ENCODE measurements around the gene CST9.
"Not testable (repeated sequence)": the region's sequence is repeated elsewhere in the genome, so short reads cannot be mapped to it uniquely, and the experiment has no call there.

Gene CST9

DNA sequence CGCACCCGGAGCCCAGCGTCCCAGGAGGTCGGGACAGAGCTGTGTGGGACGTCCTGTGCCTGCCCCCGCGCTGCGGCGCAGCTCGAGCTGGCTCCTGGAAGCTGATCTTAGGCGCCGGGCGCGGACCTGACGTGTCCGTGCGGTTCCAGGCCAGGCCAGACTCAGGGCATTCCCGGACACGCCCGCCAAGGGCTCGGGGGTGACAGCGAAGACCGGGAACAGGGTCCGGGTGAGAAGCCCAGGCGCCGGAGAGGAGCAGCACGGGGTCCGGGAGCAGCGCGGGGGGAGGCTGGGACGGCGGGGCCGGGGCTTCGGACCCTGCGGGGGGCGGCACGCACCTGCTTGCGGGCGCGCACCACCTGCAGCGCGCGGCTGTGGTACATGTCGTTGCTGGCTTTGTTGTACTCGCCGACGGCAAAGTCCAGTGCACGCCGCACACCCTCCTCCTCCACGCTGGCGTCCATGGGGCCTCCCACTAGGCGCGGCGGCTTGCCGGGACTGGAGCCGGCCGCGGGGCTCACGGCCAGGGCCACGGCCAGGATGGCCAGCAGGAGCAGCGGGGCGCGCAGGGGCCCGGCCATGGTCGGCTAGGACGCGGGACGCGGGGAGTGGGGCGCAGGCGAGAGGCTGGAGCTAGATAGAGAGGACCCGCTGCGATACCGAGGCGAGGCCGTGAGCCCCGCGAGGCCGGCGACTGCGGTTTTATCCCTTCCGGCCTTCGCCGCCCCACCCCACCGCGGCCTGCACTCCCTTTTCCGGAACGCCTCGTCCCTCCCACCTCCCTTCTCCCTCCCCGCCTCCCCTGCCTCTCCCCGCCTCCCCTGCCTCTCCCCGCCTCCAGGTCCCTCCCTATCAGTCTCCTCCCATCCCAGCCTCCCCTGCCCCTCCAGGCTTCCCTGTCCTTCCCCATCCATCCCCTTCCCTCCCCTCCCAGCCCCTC is 31.8 kb upstream of the CST9 start, which contains the start of gene CST3:
Gene CST3 (minus strand): TSS at position 674 of the 940 bp plus-strand sequence. CDS start 93 bp downstream, at position 581.
- in situ Hi-C loops (cut with MboI; ENCODE audit: low sequenced_read_pairs) = no loop called here

DNA sequence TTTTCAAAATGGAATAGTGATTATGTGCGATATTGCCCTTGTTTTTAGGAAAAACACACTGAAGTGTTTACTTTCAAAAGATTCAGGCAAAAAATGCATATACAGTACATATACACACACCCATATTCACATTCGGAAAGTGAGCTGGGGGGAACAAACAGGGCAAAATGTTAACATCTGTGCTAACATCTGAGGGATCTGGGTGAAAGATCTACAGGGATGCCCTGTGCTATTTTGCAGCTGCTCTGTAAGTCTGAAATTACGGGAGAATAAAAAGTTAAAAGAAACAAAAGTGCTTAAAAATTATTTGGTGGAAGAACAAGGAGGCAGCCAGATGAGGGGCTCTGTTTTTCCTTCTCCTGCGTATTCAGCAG is 31.2 kb upstream of the CST9 start:
- in situ Hi-C loops (cut with MboI; ENCODE audit: low sequenced_read_pairs) = no loop called here

DNA sequence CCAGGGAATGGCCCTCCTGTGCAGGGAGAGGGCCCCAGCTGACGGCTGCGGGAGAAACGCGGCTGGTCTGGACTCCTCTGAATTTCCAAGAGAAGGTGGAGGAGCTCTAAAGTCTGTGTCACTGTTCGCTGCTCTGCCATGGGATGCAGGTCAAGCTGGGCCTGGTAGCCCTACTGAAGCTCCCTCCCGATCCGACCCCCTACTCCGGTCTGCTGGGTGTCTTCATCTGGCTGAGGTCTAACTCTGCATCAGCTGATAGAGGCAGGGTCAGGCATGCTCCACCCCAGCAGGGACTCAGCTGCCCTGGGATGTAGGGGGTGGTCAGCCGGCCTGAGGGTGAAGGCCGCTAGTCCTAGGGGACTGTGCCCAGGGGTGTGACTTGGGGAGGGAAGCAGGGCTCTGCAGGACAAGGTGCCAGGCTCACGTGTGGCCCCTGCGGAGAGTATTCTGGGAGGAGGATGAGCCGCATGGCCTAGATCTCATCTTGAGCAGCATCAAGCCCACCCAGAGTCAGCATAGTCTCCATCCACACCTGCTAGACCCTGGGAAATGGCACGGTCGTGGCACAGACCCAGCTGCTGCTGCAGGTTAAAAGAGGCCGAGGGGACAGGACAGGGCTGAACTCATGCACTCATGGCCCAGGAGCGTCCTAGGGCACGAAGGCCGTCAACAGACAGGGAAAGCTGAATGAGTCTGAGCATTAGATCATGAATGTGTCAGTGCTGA is 30.6 kb upstream of the CST9 start:
- in situ Hi-C loops (cut with MboI; ENCODE audit: low sequenced_read_pairs) = no loop called here

DNA sequence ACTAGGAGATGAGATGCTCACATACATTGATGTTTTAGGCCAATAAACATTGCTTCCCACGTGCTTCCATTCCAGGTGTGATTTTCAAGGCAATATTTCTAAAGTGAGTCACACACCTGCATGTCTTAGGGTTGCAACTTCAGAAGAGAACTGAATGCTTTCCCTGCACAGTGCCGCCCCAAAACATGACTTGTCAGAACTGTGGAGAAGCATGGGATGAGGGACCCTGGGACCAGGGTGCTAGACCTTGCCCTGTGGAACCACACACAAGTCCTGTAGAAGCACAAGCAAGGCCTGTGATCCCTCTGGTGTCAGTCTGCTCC is 30.0 kb upstream of the CST9 start:
- in situ Hi-C loops (cut with MboI; ENCODE audit: low sequenced_read_pairs) = not testable (repeated sequence)

DNA sequence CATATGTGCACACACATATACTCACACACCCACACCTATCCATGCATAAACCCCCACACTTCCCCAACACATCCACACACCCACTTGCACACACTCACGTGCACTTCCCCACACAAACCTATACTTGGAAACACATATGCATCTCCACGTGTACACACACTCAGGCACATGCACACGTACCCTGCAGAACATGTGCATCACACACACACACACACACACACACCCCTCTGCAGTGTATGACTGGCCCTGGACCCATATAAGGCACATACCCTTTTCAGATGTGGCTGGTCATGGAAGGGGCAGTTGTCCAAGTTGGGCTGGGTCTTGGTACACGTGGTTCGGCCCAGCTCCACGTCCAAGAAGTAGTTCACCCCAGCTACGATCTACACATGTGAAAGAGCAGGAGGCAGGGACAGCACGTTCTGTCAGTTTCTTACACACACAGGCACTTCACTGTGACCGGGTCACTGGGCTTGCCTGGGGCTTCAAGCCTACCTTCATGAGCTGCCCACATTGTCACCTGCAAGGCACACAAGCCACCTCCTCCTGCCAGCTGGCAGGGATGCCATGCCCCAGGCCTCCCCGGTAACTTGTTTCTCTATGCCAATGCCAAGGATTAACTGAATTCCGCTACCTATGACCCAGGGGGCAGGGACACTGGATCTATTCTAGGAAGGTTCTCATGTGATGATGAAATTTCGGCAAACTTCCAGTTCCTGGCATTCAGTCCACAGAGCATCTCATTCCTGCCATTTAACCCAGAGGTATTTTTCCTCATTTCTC is 29.5 kb upstream of the CST9 start:
- in situ Hi-C loops (cut with MboI; ENCODE audit: low sequenced_read_pairs) = no loop called here

DNA sequence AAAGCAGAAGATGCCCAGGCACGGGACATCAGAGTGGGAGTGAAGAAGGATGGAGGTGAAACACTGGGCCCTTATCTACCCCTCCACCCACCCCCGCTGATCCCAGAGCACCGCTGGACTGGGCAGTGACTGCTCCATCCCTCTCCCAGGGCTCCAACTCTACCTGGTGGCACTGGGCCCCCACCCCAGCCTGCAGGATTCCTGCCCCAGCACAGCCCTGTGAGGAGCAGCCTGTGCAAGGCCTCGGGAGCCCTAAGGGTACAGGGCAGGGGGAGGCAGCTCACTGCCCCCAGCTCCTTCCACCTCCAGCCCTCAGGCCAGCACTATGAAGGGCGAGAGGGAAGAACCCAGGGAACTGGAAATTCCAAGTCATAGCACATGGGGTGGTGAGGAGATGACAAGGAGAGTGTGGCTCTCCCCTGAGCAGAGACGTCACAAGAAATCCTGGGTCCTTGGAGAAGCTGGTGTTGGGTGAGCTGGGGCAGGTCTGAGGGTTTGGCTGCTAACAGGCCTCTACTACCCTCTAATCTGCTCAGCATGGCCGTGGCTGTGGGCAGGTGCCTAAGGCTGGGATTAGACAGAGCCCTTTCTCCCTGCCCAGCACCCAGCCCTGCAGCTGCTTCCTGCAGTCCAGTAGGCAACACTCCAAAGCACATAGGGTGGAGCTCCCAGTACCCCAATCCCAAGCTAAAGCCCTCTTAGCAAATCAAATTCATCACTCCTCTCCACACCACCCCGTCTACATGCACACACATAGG is 28.5 kb upstream of the CST9 start:
- in situ Hi-C loops (cut with MboI; ENCODE audit: low sequenced_read_pairs) = no loop called here

DNA sequence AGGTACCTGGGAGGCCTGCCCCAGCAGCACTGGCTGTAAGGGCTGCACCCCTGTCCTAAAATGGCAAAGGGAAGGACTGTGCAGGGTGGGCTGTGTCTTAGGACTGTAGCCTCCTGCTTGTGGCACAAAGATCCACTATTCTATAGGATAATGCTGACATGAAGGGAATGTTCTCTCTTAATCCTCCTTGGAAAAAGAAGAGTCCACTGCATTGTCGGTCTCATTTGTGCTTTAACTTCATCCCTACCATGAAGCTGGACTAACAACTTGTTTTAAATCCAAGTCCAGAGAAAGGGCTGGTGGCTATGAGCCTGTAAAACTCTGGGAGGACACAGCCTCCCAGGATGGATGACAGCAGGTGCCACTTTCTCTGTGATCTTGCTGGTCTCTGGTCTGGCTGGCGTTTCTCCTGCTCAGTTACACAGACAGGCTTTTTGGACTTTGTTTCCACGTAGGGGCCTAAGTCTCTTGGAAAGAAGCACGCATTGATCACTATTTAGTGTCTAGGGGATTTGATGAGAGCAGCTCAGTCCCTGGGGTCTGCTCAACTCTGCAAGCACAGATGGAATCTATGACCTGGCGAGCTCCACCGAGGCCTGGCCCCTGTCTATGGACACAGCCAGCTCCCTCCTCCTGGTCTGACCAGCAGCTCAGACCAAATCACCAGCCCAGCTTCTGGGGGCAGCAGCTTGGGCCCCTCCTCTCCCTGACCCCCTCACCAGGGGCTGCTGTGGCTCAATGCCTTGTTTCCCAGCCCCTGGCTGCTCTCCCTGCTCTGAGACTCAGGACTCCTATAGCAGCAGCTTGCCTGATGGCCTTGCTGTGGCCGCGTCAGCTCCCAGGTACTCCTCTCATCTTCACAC is 27.2 kb upstream of the CST9 start:
- in situ Hi-C loops (cut with MboI; ENCODE audit: low sequenced_read_pairs) = no loop called here

DNA sequence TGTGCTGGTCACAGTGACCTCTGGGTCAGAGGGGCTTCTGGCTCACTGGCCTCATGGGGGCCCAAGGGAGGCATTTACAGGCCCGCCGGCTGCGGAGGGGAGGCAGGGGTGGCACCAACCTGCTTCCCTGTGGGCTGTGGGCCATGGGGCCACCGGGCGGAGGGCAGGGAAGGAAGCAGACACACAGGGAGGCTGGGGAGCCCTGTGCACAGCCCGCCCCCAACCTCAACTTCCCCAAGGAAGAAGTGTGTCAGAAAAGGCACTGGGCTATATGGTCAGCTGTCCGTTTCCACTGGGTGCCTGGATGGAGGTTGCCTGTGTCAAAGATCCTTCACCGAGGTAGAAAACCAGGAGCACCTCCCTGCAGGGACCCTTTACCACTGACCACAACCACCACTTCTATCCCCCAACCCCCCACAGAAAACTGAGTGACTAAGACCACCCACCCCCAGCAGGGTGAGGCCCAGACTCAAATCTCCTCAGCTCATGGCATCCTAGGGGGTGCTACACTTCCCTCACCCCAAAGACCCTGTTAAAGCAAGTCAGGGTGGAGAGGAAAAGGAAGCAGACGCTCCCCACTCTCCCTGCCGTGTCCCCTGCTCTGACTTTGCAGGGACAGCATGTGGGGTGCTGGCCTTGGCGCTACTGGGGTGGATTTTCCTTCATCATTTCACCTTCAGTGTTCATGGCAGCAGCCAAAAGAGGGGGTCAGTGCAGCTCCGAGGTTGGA is 26.4 kb upstream of the CST9 start:
- in situ Hi-C loops (cut with MboI; ENCODE audit: low sequenced_read_pairs) = no loop called here

DNA sequence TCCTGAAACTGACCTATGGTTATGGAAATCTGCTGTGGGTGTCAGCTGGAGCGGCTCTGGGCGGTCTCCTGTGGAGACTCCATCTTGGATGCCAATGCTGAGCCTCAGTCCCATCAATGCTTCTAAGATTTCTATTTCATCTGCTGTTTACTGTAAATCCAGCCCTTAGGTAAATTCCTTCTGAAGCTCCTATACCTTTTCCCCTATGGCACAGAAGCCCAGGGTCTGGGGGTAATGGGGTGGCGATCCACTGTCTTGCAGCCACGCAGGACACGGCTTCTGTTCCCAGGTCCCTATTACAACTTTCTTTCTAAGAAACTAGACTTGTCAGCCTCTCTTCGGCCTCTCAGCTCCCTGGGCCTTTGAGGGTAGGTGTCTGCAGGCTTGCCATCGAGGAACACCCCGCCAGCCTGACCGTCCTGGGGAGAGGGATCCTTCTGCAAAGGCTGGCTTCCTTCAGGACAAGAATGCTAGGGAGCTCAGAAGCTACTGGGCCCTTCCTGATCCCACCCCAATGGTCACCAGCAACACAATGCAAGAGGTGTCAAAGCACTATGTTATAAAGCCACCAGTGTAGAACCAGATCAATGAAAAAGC is 25.6 kb upstream of the CST9 start:
- in situ Hi-C loops (cut with MboI; ENCODE audit: low sequenced_read_pairs) = no loop called here

DNA sequence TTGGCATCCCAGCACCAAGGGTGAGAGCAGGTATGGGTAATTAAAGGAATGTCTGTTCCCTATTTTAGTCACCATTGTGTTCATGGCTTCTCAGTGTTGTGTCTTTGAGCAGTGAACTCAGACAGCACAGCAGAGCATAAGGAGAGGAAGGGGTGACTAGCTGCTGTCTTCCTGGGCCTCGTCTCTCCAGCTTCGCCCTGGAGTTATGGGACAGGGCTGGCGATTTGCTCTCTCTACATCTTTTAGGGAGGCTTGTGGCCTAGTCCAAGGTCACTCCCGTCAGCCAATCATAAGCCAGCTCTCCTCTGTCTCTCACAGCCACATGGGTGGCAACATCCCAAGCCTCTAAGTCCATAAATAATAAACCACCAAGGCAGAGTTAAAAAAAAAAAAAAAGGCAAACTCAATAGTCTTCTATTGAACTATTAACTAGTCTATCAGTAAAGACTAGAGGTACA is 24.7 kb upstream of the CST9 start:
- in situ Hi-C loops (cut with MboI; ENCODE audit: low sequenced_read_pairs) = no loop called here

DNA sequence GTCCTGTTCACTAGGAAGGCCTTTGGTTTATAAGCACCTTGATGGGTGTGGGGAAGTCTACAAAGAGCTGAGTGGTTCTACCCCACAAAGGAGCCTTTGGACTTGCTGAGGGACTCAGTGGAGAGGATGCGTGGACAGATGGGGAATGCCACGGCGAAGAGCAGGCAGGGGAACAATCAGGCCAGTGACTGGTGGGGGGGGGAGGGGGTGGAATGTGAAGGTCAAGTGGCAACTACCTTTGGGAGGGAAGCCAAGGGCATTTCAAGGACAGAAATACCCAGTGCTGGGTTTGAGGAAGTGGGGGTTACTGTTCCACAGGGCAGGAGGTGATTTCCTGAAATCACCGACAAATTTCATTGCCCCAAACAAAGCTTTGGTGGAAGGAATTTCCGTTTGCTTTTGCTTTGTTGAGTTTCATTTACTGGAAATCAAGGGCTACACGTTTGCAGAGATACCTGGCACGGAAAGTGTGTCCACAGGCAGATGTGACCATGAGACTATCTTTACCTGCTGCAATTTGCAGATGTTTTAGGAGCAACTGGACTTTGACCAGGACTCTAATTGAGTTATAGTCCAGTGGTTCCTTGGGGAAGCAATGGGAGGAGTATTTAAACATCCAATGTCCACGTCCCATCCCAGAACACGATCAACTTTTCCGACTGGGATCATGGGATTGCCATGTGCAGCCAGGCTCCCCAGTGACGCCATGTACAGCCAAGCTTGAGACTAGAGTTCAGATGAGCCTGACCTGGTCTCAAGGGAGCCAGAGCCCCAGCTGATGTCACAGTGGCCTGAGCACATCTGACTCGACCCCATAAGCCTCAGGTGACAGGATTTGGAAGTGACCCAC is 24.1 kb upstream of the CST9 start:
- in situ Hi-C loops (cut with MboI; ENCODE audit: low sequenced_read_pairs) = no loop called here

DNA sequence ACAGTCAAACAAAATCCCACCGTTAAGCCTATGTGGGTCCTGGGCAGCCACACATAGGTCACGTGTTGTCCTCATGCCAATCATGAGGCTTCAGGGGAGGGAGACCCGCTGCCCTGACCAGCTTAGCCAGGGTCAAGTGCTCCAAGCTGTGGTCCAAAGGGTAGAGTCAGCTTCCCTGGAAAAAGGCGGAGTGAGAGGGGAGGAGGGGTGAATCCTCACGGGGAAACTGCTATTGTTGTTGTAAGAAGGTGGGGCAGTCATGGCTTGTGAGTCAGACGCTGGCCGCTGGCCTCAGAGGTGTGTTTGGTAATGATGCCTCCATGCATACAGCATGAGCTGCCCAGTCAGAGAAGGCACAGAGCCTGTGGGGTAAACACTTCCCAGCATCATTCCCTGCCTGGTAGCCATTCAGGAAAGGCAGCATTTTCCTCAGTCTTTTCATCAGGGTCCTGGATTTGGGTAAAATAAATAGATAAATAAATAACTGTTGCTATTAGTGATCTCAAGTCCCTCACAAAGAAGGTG is 23.4 kb upstream of the CST9 start:
- in situ Hi-C loops (cut with MboI; ENCODE audit: low sequenced_read_pairs) = no loop called here

DNA sequence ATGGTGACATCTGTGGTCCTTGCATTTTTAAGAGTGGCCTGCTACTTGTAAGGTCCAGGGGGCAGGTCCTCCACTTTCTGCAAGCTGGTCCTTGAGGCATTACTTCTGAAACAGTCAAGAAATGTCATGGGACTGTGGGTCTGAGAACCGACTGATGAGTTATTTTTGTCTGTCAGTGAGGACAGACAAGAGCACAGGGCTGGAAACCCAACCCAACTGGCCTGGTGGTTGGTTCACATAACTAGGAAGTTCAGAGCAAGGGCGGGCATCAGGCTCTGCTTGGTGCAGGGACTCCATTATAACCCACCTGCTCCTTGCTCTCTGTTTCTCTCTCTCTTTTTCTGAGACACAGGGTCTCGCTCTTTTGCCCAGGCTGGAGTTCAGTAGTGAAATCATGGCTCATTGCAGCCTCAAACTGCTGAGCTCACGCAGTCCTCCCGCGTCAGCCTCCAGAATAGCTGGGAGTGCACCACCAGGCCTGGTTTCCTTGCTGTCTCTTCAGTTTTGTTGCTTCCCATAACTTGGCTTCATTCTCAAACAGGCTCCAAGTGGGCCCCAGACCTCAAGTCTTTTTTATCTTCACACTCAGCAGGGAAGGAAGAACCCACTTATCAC is 22.8 kb upstream of the CST9 start:
- in situ Hi-C loops (cut with MboI; ENCODE audit: low sequenced_read_pairs) = no loop called here

DNA sequence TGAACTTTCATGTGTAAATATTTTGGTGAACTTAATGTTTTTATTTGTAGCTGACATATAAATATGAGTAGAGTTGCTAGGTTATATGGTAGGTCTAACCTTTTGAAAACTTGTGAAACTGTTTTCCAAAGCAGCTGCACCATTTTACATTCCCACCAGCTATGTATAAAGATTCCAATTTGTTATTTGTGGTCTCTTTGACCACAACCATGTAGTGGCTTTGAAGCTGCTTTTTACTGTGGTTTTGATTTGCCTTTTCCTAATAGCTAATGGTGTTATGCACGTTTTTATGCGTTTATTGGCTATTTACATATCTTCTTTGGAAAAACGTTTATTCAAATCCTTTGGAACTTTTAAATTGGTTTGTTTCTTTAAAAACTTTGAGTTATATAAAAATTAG is 21.8 kb upstream of the CST9 start:
- in situ Hi-C loops (cut with MboI; ENCODE audit: low sequenced_read_pairs) = no loop called here

DNA sequence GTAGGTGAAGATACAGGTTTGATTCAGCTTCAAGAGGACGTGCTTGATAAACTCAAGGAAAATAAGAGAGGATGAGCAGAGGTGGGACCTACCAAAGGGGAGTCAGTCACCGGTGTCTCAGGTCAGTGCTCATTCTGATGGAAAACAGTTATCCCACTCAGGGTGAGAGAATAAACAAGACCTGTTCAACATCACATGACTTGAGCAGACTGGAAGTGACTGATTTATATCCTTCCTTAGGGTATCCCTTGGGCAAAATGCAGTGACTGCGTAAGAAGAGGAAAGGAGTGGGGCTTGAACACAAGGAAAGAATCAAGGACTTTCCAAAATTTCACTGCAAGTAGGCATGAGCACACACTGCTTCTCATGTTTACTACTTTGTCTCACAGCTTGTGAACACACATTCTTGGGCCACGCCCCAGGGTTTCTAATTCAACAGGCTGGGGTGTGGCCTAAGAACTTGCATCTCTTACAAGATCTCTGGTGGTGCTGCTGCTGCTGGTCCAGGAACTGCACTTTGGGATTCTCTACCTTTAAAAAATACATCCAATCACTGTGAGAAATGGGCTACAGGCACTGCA is 20.4 kb upstream of the CST9 start:
- in situ Hi-C loops (cut with MboI; ENCODE audit: low sequenced_read_pairs) = no loop called here

DNA sequence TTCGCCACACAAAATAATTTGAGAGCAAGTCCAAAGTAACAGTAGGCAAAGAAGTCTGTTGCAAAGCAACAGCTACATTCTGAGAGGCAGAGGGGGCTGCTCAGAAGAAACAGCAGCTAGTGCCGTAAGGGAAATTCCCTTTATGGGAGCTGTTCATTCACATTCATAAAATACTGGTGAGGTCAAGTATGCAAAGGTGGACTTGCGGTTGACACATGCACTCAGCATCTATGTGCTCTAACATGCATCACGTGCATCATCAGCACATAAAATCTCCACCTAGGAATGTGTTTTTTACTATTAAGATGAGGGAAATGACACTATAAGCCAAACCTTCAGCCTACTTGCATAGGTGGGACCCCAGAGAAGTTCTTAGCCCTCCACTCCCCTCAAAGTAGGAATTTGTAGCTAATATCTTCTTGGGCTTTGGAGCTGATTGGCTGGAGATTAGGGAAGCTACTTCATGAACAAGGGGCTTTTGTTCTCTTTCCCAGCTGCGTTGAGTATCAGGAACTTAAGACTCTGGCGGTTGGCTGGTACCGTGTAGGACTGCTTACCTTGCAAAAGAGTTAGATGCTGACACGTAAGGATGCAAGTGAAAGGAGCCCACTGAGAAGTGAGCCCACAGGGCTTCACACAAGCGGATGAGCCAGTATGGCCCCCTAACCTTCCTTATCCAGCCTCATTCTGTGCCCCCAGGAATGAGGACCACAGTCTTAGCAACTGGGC is 19.7 kb upstream of the CST9 start:
- in situ Hi-C loops (cut with MboI; ENCODE audit: low sequenced_read_pairs) = no loop called here

Measured in hTERT RPE-1 (cell line).